Measurements from ENCODE around the gene CCKAR. TPM values are rescaled to one million over a fixed set of nuclear protein-coding genes. Genes with fewer than 3 reads are reported as not detected.

CCKAR gene
- total and polyA plus RNA-seq, 8 donors, result 0.12 to 0.16 (median 0.15) TPM; not detected in 3

- intact Hi-C loops (cut with DNase I), result no loop called here
- peak in 3 of 4 donors; percentile 13 to 41 (median 36) for TF ChIP-seq CTCF (IDR thresholded peaks at IDR 0.05)
- Histone ChIP-seq H3K4me1 (peaks cover 0 to 8% (median 0%) of the 10 kb centered on the region in 3 donors), H3K27me3 (no peaks in the 10 kb centered on the region), H3K9me3 (no peaks in the 10 kb centered on the region), H3K27ac (no peak overlapping the region), H3K4me3 (no peak overlapping the region), H3K36me3 (no peaks in the 10 kb centered on the region)
- peak; percentile 75 for FAIRE-seq
- WGBS, 2 donors, result 20 to 21% methylated on average over 19 of the region's 19 CpGs
- ATAC-seq, result peak; percentile 80 to 94 (median 93)
- peak in 2 of 6 donors; percentile 17 to 53 for DNase-seq
Measured at GRCh38 chr4:26459054-26459755, 31.1 kb downstream of the CCKAR start.

- ATAC-seq (no peak), FAIRE-seq (no peak), DNase-seq (no peak)
- no peak for TF ChIP-seq CTCF (IDR thresholded peaks at IDR 0.05)
- H3K27ac ChIP-seq, result no peak overlapping the region
- 76 to 77% methylated on average over 7 of the region's 7 CpGs for WGBS, 2 donors
- no peak overlapping the region for H3K4me3 ChIP-seq
- H3K27me3 ChIP-seq, result no peaks in the 10 kb centered on the region
- peaks cover 0 to 8% (median 0%) of the 10 kb centered on the region in 3 donors for H3K4me1 ChIP-seq
- intact Hi-C loops (cut with DNase I), result no loop called here
- H3K9me3 ChIP-seq, result no peaks in the 10 kb centered on the region
- H3K36me3 ChIP-seq, result no peaks in the 10 kb centered on the region
Measured at GRCh38 chr4:26458157-26458561, 32.1 kb downstream of the CCKAR start.

- Histone ChIP-seq H3K4me3 (no peak overlapping the region), H3K27me3 (no peaks in the 10 kb centered on the region), H3K36me3 (no peaks in the 10 kb centered on the region), H3K9me3 (no peaks in the 10 kb centered on the region), H3K27ac (no peak overlapping the region), H3K4me1 (peaks cover 0 to 8% (median under 1%) of the 10 kb centered on the region in 3 donors)
- intact Hi-C loops (cut with DNase I), result no loop called here
- no peak for ATAC-seq
- no peak for FAIRE-seq
- no peak for TF ChIP-seq CTCF (IDR thresholded peaks at IDR 0.05)
- DNase-seq, result no peak
- 84 to 88% methylated on average over 6 of the region's 6 CpGs for WGBS, 2 donors
Measured at GRCh38 chr4:26457412-26457811, 32.9 kb downstream of the CCKAR start.

GRCh38 chr4:26455571-26455970, 34.7 kb downstream of the CCKAR start:
- intact Hi-C loops (cut with DNase I), result no loop called here
- ATAC-seq (no peak), DNase-seq (no peak), FAIRE-seq (no peak)
- Histone ChIP-seq H3K27ac (no peak overlapping the region), H3K4me3 (no peak overlapping the region), H3K9me3 (no peaks in the 10 kb centered on the region), H3K36me3 (no peaks in the 10 kb centered on the region), H3K27me3 (no peaks in the 10 kb centered on the region), H3K4me1 (peaks cover 6 to 22% (median 17%) of the 10 kb centered on the region in 3 donors)
- WGBS, 2 donors, result 87 to 97% methylated on average over 2 of the region's 2 CpGs
- TF ChIP-seq CTCF (IDR thresholded peaks at IDR 0.05), result no peak

GRCh38 chr4:26454961-26455360, 35.3 kb downstream of the CCKAR start:
- Histone ChIP-seq H3K27ac (no peak overlapping the region), H3K36me3 (no peaks in the 10 kb centered on the region), H3K4me1 (peaks cover 6 to 22% (median 17%) of the 10 kb centered on the region in 3 donors), H3K27me3 (no peaks in the 10 kb centered on the region), H3K4me3 (no peak overlapping the region), H3K9me3 (no peaks in the 10 kb centered on the region)
- intact Hi-C loops (cut with DNase I), result no loop called here
- ATAC-seq, result no peak
- FAIRE-seq, result no peak
- no peak for TF ChIP-seq CTCF (IDR thresholded peaks at IDR 0.05)
- 93 to 95% methylated on average over 3 of the region's 3 CpGs for WGBS, 2 donors
- DNase-seq, result no peak

Measured in pancreas (tissue), 10 donors.